HepG2 (cell line): ENCODE data around the gene TST. TPM values are rescaled to one million over a fixed set of nuclear protein-coding genes. Genes with fewer than 3 reads are reported as not detected.

ENCODE experiments used
- AGO2 ChIP-seq: fragments of 200-400 bp; formaldehyde crosslinking; optimal IDR thresholded peaks from 2 replicates; pipeline ENCODE3; 2017; ENCODE audit warnings: mild to moderate bottlenecking, low read depth, low read length, moderate library complexity
- ATF7 ChIP-seq, 2 experiments: fragments of 450-650 bp in 1 of 2; sonication (generic) in 1 of 2; formaldehyde crosslinking in 1 of 2; IDR thresholded peaks; 2 replicates each; pipeline versions ENCODE4 v1.4.0 to v1.6.1; 2016 to 2020; ENCODE audit warnings: antibody characterized with exemption in 1 of 2, mild to moderate bottlenecking in 1 of 2, missing genetic modification reagents in 1 of 2
- EEA1 ChIP-seq: sonication (generic); formaldehyde crosslinking; IDR thresholded peaks from 2 replicates; pipeline ENCODE4 v1.5.1; 2020; ENCODE audit warnings: mild to moderate bottlenecking, missing genetic modification reagents, borderline replicate concordance
- GPN1 ChIP-seq: sonication (generic); formaldehyde crosslinking; IDR thresholded peaks from 2 replicates; pipeline ENCODE4 v1.5.1; 2020; ENCODE audit warnings: missing genetic modification reagents, borderline replicate concordance
- HOXA7 ChIP-seq: sonication (generic); formaldehyde crosslinking; IDR thresholded peaks from 2 replicates; pipeline ENCODE4 v1.8.1; 2022; ENCODE audit warnings: mild to moderate bottlenecking, missing genetic modification reagents, moderate library complexity
- HOXD1 ChIP-seq: sonication (generic); formaldehyde crosslinking; IDR thresholded peaks from 2 replicates; pipeline ENCODE4 v1.5.0; 2020; ENCODE audit warnings: missing genetic modification reagents
- KDM5B ChIP-seq: sonication (generic); formaldehyde crosslinking; IDR thresholded peaks from 2 replicates; pipeline ENCODE4 v1.4.0; 2020; ENCODE audit warnings: missing genetic modification reagents, mild to moderate bottlenecking, borderline replicate concordance
- PAX8 ChIP-seq: sonication (generic); formaldehyde crosslinking; IDR thresholded peaks from 2 replicates; pipeline ENCODE4 v1.8.0; 2022; ENCODE audit warnings: mild to moderate bottlenecking, missing genetic modification reagents, borderline replicate concordance
- TEAD3 ChIP-seq: optimal IDR thresholded peaks from 2 replicates; pipeline ENCODE3; 2016; ENCODE audit warnings: borderline replicate concordance
- XBP1 ChIP-seq: sonication (generic); formaldehyde crosslinking; IDR thresholded peaks from 2 replicates; pipeline ENCODE4 v1.5.0; 2020; ENCODE audit warnings: missing genetic modification reagents
- ZFAT ChIP-seq: sonication (generic); formaldehyde crosslinking; conservative IDR thresholded peaks from 2 replicates; pipeline ENCODE4 v1.8.1; 2023; ENCODE audit warnings: missing genetic modification reagents, inconsistent platforms
- ZFP91 ChIP-seq: sonication (generic); formaldehyde crosslinking; IDR thresholded peaks from 2 replicates; pipeline ENCODE4 v1.9.0; 2022; ENCODE audit warnings: missing genetic modification reagents, mild to moderate bottlenecking, borderline replicate concordance
- ZNF484 ChIP-seq: sonication (generic); formaldehyde crosslinking; IDR thresholded peaks from 2 replicates; pipeline ENCODE4 v1.5.1; 2020; ENCODE audit warnings: mild to moderate bottlenecking, low read depth, missing genetic modification reagents, borderline replicate concordance
- ZNF607 ChIP-seq: sonication (generic); formaldehyde crosslinking; IDR thresholded peaks from 2 replicates; pipeline ENCODE4 v1.5.1; 2020; ENCODE audit warnings: missing genetic modification reagents, mild to moderate bottlenecking, borderline replicate concordance
- ZNF737 ChIP-seq: sonication (generic); formaldehyde crosslinking; IDR thresholded peaks from 2 replicates; pipeline ENCODE4 v1.5.0; 2020; ENCODE audit warnings: missing genetic modification reagents, mild to moderate bottlenecking, borderline replicate concordance
- ZNF878 ChIP-seq: sonication (generic); formaldehyde crosslinking; IDR thresholded peaks from 2 replicates; pipeline ENCODE4 v1.8.1; 2023; ENCODE audit warnings: mild to moderate bottlenecking, missing genetic modification reagents, moderate library complexity
- polyA plus RNA-seq, 8 experiments: library from polyadenylated mRNA; depleted of rRNA in 3 of 8; stranded (reverse) in 7 of 8; unstranded in 1 of 8; fragments of >200 nt; fragmentation: Illumina TruSeq in 4 of 8; extraction: Trizol in 4 of 8; gene quantifications; 2 replicates each; pipeline versions ENCODE4 v1.2.1 to v1.2.3, GENCODE V29; 2011 to 2016; ENCODE audit warnings: low read depth in 4 of 8, missing spikeins in 1 of 8, mixed read lengths in 1 of 8; ENCODE audit not compliant: insufficient read depth in 1 of 8
- total RNA-seq, 5 experiments: library from RNA; depleted of rRNA; stranded (reverse); fragments of >200 nt; fragmentation: Illumina TruSeq; extraction: Trizol; gene quantifications; 2 replicates each; pipeline ENCODE4 v1.2.3, GENCODE V29; 2016; ENCODE audit warnings: low read depth in 1 of 5
- TF ChIP-seq, protein P1 (sequence below): sonication (generic); formaldehyde crosslinking; IDR thresholded peaks from 2 replicates; pipeline ENCODE4 v1.4.0; 2020; ENCODE audit warnings: missing genetic modification reagents
- TF ChIP-seq, protein P2 (sequence below): sonication (generic); formaldehyde crosslinking; IDR thresholded peaks from 2 replicates; pipeline ENCODE4 v1.4.0; 2020; ENCODE audit warnings: mild to moderate bottlenecking, missing genetic modification reagents

The TST gene
- total and polyA plus RNA-seq, 2 of the 13 experiments (the other 11 are each of a cell fraction or from before 2014, with no cell fraction given): 44.6 to 63.6 TPM

DNA sequence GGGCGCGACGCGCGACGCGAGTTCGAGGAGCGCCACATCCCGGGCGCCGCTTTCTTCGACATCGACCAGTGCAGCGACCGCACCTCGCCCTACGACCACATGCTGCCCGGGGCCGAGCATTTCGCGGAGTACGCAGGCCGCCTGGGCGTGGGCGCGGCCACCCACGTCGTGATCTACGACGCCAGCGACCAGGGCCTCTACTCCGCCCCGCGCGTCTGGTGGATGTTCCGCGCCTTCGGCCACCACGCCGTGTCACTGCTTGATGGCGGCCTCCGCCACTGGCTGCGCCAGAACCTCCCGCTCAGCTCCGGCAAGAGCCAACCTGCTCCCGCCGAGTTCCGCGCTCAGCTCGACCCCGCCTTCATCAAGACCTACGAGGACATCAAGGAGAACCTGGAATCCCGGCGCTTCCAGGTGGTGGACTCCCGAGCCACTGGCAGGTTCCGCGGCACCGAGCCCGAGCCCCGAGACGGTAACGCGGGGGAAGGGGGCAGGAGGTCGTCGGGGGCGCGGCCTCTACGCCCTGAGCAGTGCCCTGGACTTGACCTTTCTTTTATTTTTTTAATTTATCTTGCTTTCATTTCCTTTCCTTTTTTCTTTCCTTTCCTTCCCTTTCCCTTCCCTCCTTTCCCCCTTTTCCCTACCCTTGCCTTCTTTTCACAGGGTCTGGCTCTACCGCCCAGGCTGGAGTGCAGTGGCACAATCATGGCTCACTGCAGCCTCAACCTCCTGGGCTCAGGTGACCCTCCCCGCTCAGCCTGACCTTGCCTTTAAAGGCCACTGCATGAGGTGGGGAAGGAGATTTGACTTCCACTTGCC lies 5.3 kb upstream of the TST start (continued):
- TF ChIP-seq EEA1 (0 out of 2 replicates have a peak, but pooled peaks have one; percentile 69), ZNF484 (CRISPR knock-in tag) (no peak), PAX8 (no peak), ZFAT (no peak), ATF7 (IDR thresholded peaks at IDR 0.05) (no peak), ATF7 (CRISPR knock-in tag; IDR thresholded peaks at IDR 0.05) (no peak), GPN1 (no peak), HOXD1 (CRISPR knock-in tag) (no peak), ZFP91 (CRISPR knock-in tag) (no peak), AGO2 (peak; percentile 92), ZNF737 (CRISPR knock-in tag) (no peak), KDM5B (no peak), TEAD3 (no peak), ZNF607 (CRISPR knock-in tag) (no peak), ZNF878 (CRISPR knock-in tag) (no peak), HOXA7 (CRISPR knock-in tag) (no peak), XBP1 (no peak)
- TF ChIP-seq, protein P1, sequence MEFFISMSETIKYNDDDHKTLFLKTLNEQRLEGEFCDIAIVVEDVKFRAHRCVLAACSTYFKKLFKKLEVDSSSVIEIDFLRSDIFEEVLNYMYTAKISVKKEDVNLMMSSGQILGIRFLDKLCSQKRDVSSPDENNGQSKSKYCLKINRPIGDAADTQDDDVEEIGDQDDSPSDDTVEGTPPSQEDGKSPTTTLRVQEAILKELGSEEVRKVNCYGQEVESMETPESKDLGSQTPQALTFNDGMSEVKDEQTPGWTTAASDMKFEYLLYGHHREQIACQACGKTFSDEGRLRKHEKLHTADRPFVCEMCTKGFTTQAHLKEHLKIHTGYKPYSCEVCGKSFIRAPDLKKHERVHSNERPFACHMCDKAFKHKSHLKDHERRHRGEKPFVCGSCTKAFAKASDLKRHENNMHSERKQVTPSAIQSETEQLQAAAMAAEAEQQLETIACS: no peak
- TF ChIP-seq, protein P2, sequence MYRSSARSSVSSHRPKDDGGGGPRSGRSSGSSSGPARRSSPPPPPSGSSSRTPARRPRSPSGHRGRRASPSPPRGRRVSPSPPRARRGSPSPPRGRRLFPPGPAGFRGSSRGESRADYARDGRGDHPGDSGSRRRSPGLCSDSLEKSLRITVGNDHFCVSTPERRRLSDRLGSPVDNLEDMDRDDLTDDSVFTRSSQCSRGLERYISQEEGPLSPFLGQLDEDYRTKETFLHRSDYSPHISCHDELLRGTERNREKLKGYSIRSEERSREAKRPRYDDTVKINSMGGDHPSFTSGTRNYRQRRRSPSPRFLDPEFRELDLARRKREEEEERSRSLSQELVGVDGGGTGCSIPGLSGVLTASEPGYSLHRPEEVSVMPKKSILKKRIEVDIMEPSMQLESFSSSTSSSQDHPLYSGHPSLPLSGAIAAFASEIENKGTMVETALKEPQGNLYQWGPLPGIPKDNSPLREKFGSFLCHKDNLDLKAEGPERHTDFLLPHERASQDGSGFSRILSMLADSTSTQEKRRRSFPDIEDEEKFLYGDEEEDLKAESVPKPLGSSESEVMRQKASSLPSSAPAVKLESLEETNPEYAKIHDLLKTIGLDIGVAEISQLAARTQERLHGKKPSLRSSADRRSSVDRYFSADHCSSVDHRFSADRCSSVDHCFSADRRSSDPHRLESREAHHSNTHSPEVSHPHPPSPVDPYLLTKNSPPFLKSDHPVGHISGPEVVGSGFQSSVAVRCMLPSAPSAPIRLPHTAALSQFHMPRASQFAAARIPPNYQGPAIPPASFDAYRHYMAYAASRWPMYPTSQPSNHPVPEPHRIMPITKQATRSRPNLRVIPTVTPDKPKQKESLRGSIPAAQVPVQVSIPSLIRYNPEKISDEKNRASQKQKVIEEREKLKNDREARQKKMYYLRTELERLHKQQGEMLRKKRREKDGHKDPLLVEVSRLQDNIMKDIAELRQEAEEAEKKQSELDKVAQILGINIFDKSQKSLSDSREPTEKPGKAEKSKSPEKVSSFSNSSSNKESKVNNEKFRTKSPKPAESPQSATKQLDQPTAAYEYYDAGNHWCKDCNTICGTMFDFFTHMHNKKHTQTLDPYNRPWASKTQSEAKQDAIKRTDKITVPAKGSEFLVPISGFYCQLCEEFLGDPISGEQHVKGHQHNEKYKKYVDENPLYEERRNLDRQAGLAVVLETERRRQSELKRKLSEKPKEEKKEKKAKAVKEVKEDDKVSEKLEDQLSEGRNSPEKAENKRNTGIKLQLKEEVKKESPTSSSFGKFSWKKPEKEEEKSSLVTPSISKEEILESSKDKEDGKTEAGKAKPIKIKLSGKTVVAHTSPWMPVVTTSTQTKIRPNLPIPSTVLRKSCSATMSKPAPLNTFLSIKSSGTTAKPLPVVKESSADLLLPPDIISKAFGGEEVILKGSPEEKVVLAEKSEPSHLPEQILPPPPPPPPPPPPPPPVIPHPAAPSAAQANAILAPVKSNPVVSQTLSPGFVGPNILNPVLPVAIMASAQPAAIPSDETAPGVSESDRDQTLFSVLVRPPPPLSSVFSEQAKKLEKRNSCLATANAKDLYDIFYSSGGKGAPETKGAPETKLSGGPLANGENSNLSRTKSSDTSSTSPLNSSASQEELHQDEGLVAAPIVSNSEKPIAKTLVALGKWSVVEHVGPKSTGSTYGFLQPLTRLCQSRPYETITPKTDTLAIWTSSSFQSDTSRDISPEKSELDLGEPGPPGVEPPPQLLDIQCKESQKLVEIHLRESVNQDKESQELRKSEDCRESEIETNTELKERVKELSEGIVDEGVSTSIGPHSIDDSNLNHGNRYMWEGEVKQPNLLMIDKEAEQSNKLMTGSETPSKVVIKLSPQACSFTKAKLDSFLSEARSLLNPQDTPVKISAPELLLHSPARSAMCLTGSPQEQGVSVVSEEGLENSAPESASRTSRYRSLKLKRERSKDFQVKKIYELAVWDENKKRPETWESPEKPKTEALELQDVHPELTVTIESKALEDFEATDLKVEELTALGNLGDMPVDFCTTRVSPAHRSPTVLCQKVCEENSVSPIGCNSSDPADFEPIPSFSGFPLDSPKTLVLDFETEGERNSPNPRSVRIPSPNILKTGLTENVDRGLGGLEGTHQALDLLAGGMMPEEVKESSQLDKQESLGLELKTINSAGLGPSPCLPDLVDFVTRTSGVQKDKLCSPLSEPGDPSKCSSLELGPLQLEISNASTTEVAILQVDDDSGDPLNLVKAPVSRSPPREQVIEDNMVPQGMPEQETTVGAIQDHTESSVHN (CRISPR knock-in tag): no peak
